HG03354 (cell line): ENCODE measurements around the gene HHAT.
"Not testable (repeated sequence)": the region's sequence is repeated elsewhere in the genome, so short reads cannot be mapped to it uniquely, and the experiment has no call there.

Experiments used
- ATAC-seq: cut with Tn5 transposase; IDR thresholded peaks from one replicate; pipeline ENCODE4 v1.9.1; 2021; ENCODE audit warnings: mild to moderate bottlenecking; ENCODE audit not compliant: unreplicated experiment, poor library complexity, severe bottlenecking

The HHAT gene

GRCh38 chr1:210347112-210347511 lies 18.4 kb downstream of the HHAT start:
- peak; percentile 39 for ATAC-seq

DNA sequence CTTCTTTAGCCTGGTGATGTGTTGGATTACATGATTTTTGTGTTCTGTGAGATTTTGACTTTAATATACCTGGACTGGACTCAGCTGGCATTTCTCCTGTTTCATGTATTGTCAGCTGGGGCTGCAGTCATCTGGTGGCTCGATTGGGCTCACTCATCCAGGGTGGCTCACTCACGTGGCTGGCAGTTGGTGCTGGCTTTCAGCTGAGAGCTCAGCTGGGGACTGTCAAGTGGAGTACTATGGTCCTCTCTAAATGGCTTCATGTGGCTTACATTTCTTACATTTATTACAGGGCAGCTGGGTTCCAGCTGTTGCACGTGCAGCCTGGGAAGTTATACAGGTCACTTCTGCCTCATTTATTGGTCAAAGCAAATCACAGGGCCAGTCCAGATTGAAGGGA lies 22.8 kb downstream of the HHAT start:
- no peak for ATAC-seq

- ATAC-seq, result no peak
Observed at GRCh38 chr1:210352575-210352974, 23.9 kb downstream of the HHAT start.

- not testable (repeated sequence) for ATAC-seq
Observed at GRCh38 chr1:210354305-210354704, 25.6 kb downstream of the HHAT start.

GRCh38 chr1:210358626-210359025 lies 29.9 kb downstream of the HHAT start:
- ATAC-seq, result no peak

GRCh38 chr1:210359255-210359654 lies 30.6 kb downstream of the HHAT start:
- no peak for ATAC-seq

GRCh38 chr1:210360852-210361477 lies 32.3 kb downstream of the HHAT start:
- ATAC-seq, result no peak

DNA sequence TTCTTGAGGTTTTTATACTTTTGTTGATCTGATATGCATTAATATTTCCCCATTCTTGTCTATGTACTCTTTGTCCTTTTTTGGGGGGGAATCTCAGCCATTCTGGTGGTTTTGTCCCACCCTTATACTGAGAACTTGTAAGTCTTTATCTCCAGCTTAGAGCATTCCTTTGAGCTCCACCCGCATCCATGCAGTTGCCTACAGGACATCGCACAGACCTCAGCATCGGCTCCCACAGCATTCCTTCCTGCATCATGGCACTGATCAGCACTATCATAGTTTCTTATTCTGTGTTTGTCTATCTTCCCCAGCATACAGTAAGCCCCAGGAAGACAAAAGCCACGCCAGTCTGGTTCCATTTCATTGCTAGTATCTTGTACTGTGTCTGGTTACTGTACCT lies 33.0 kb downstream of the HHAT start:
- no peak for ATAC-seq

GRCh38 chr1:210362526-210362925 lies 33.8 kb downstream of the HHAT start:
- ATAC-seq, result no peak

DNA sequence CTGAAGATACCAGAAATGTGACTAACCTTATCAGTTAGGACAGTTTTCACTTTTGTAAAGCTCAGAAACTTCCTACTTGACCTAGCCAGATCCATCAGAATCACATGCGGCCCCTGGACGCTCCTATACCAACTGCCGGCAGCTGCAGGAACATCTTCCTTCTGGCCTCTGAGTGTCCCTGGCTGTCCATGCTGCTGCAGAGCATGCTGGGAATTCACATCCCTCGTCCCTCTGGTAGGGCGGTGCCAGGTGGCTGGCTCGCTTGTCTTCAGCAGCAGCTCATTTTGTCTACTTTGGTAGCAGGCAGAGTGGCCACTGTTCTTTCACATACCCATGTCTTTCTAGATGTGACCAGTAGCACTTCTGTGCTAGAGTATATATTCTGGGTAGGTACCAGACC lies 34.4 kb downstream of the HHAT start:
- ATAC-seq, result no peak

- no peak for ATAC-seq
Observed at GRCh38 chr1:210364479-210364878, 35.8 kb downstream of the HHAT start.

DNA sequence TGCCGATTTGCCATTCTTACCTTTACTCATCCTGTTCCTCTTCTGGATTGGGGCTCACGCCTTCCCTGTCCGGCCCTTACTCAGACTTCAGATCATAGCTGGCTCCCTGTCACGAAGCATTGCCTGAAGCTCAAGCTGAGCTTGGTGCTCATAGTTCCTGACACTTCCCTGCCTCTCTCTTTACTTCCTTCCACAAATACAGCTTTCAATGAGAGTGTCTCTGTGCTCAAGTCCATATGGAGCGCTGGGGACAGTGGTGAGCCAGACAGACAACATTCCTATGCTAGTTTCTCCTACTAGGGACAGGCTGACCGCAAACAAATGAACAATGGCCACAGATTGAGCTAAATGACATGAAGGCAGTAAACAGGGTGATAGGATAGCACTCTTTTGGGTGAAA lies 38.1 kb downstream of the HHAT start:
- no peak for ATAC-seq

GRCh38 chr1:210367566-210367965 lies 38.9 kb downstream of the HHAT start:
- ATAC-seq, result no peak

DNA sequence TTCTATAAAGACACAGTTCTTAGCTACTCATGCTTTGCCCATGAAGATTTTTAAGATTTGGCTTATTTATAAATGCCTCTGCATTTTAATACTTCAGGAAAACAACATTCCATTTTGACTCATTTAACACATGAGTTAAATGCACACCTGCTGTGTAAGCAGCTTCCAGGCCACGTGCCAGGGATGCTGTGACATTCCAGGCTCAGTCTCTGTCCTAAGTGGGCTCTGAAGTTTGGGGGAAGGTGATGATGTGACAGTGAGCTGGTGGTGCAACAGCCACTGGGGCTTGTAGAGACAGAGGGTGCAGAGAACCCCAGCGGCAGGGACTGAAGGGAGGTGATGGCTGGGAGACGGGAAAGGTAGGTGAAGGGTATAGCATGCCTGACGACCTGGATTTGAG lies 40.7 kb downstream of the HHAT start:
- no peak for ATAC-seq

- ATAC-seq, result no peak
Observed at GRCh38 chr1:210371916-210372315, 43.2 kb downstream of the HHAT start.

GRCh38 chr1:210372491-210372890 lies 43.8 kb downstream of the HHAT start:
- no peak for ATAC-seq

GRCh38 chr1:210372931-210373627 lies 44.4 kb downstream of the HHAT start:
- ATAC-seq, result no peak

DNA sequence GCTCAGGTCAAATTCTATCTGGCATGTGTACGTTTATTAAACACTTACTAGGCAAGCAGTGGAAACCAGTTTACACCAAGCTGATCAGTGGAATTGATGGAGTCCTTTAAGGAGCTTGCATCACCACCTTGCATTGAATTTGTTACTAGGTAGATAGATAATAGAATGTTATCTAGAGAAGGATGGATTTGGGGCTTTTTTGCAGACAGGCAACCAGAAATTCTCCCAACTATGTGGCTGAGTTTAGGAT lies 44.9 kb downstream of the HHAT start:
- peak; percentile 17 for ATAC-seq

DNA sequence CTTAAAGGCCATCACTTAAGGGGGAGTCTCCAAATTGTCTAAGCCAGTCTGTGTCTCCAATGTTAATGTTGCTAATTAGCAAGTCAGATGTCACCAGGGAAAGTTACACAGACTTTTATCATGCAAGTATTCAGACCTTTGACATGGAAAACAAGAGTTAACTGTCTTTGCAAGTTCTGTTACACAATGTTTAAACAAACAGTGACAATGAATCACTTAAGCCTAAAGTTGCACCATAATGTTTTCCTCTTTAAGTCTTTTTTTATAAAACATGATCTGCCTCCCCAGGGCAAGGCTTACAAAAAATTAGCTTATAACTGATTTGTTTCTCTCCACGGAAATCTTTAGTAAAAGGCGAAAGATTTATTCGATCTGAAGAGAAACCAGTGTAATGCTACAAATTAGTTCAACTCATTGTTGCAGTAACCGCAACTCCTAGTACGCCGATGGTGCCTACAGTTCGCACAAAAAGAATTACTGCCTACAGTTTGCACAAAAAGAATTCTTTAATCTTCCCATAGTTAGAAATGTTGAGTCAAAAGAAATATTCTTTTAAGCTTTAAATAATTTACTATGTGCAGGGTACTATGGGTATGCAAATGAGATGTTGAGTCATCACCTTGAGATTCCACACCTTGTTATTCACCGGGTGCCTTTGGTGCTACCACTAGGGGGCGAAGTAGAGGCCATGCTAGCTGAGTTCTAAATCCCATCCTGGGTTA lies 45.3 kb downstream of the HHAT start:
- peak; percentile 75 for ATAC-seq

- peak; percentile 16 for ATAC-seq
Observed at GRCh38 chr1:210374600-210374953, 45.9 kb downstream of the HHAT start.

DNA sequence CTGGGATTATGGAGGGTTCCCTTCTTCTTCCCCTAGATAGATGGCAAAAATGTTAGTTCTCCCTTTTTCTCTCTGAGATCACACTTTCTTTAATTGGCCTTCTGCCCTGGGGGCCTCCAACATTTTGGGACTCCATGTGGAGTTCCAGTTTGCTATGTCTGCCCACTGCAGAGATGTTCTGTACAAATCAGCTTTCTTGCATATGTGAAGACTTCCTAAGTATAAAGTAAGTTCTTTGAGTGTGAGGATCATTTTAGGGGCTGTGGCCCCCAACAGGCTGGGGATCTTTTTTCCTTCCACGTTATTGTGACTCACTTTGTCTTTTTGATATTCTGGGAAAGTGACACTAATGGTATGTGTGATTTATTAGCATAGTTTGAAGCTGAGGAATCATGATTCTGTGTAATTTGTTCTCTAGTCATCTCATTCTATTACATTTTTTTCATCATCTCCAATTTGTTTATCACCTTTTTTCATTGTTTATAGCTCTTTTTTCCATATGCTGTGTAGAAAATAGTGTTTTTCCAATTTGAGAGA lies 48.2 kb downstream of the HHAT start:
- ATAC-seq, result no peak
